Muscle of leg (tissue), 11 donors: Measurements from ENCODE around the gene HOXC11. TPM values are rescaled to one million over a fixed set of nuclear protein-coding genes. Genes with fewer than 3 reads are reported as not detected.

ENCODE experiments used
- DNase-seq: peaks from one replicate; pipeline ENCODE4 v3.0.0; 2013
- H3K27ac ChIP-seq: one replicate; pipeline ENCODE4 v1.5.1; 2013; ENCODE audit warnings: mild to moderate bottlenecking, low read length, control low read depth
- H3K27me3 ChIP-seq: one replicate; pipeline ENCODE4 v1.6.1; 2013; ENCODE audit warnings: low read length; ENCODE audit not compliant: control insufficient read depth, insufficient read depth
- H3K36me3 ChIP-seq: one replicate; pipeline ENCODE4 v1.6.1; 2013; ENCODE audit warnings: low read length; ENCODE audit not compliant: control insufficient read depth, insufficient read depth
- H3K4me1 ChIP-seq: one replicate; pipeline ENCODE4 v1.6.1; 2013; ENCODE audit warnings: low read length; ENCODE audit not compliant: control insufficient read depth, insufficient read depth
- H3K4me3 ChIP-seq: one replicate; pipeline ENCODE4 v1.5.1; 2013; ENCODE audit warnings: low read length, control low read depth
- H3K9me3 ChIP-seq: replicated peaks from 2 replicates; pipeline ENCODE4 v1.6.1; 2013; ENCODE audit warnings: low read depth, low read length; ENCODE audit not compliant: control insufficient read depth
- WGBS: methylation state at CpG from one replicate; pipeline ENCODE4 v1.1.5; 2013; ENCODE audit warnings: missing lambda C conversion rate; ENCODE audit not compliant: insufficient coverage; 5-methylcytosine and 5-hydroxymethylcytosine counted together
- polyA plus RNA-seq, 8 donors: library from polyadenylated mRNA; unstranded; fragments of 120-200 nt; gene quantifications; one replicate each; pipeline versions ENCODE4 v1.2.1 to v1.2.3, GENCODE V29; 2013; ENCODE audit warnings: inconsistent platforms in 1 of 8, low replicate concordance in 1 of 8; ENCODE audit not compliant: insufficient read length in 8 of 8, insufficient read depth in 1 of 8
- total RNA-seq: library from RNA; stranded (reverse); fragments of 120-200 nt; gene quantifications from one replicate; pipeline ENCODE4 v1.2.4, GENCODE V29; 2013

HOXC11 gene
- total and polyA plus RNA-seq, 9 donors: 2.9 to 9.3 (median 7.4) TPM

DNA sequence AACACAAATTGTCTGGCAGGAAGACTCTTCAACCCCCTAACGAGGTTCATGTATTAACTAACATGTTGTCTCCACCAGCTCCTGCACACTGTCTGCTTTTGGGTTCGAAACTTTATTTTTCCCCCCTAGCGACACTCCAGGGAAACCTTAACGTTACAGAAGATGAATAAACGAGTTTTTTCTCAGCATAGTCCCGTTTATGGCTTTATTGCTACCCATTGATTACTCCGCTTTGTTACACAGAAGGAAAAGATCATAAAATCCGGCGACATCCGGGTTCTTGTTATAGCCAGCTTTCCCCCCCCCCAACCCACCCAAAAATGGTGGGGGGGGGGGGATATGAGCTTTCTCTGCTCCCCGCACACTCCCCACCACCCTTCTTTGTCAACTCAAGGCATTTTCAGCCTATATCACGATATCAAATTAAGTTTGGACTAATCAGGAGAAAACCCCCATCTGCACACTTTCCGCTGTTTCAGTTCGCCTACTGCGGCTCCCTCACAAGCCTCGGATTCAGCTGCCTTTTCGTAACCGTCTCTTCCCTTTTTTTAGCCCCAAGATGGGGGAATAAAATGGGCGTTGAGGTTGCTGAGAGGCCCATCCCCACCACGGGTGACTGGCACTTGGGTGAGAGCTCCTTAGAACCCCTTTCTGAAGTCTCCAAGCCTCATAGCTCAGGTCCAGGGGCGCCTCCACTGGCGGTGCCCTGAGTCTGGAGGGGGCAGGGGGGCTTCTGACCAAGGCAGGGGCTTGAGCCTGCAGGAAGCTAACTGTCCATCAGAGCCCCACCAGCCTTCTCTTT, 53.9 kb downstream of the HOXC11 start:
- no peak for DNase-seq
- peaks cover 87% of the 10 kb centered on the region for H3K4me1 ChIP-seq
- H3K27ac ChIP-seq: peak overlapping the region; percentile 100
- H3K9me3 ChIP-seq: no peaks in the 10 kb centered on the region
- peaks cover 46% of the 10 kb centered on the region for H3K27me3 ChIP-seq
- H3K36me3 ChIP-seq: peaks cover 16% of the 10 kb centered on the region
- 34% methylated on average over 5 of the region's 22 CpGs for WGBS
- no peak overlapping the region for H3K4me3 ChIP-seq

Other genes with a start within 250 kb of the HOXC11 start
- gene CALCOCO1, start 245.7 kb upstream of the HOXC11 start, total RNA-seq: 96.6 TPM
- 10 to 100 TPM; 65.9 to 85.7 (median 77.3) TPM for gene CALCOCO1, start 245.7 kb upstream of the HOXC11 start, polyA plus RNA-seq
- not detected for gene CISTR, start 221.1 kb upstream of the HOXC11 start, total RNA-seq
- not detected for gene CISTR, start 221.1 kb upstream of the HOXC11 start, polyA plus RNA-seq
- 0.04 TPM for gene HOXC13, start 34.3 kb upstream of the HOXC11 start, total RNA-seq
- gene HOXC13, start 34.3 kb upstream of the HOXC11 start, polyA plus RNA-seq: under 1 TPM in 3 of 8 donors, not detected in 5; 0.05 to 0.45 (median 0.08) TPM
- not detected for gene HOXC12, start 18.2 kb upstream of the HOXC11 start, total RNA-seq
- gene HOXC12, start 18.2 kb upstream of the HOXC11 start, polyA plus RNA-seq: under 1 TPM in 7 of 8 donors, not detected in 1; 0.06 to 0.30 (median 0.08) TPM
- gene HOTAIR, start 1.8 kb downstream of the HOXC11 start, total RNA-seq: 1.8 TPM
- 10 to 100 TPM in 1 of 8 donors, 1 to 10 TPM in 7; 2.2 to 13.2 (median 4.1) TPM for gene HOTAIR, start 1.8 kb downstream of the HOXC11 start, polyA plus RNA-seq
- 7.6 TPM for gene HOXC10, start 12.0 kb downstream of the HOXC11 start, total RNA-seq
- gene HOXC10, start 12.0 kb downstream of the HOXC11 start, polyA plus RNA-seq: 10 to 100 TPM; 43.8 to 57.7 (median 49.5) TPM
- 12.6 TPM for gene HOXC9, start 27.0 kb downstream of the HOXC11 start, total RNA-seq
- gene HOXC9, start 27.0 kb downstream of the HOXC11 start, polyA plus RNA-seq: 10 to 100 TPM; 14.3 to 19.2 (median 16.1) TPM
- gene HOXC8, start 35.9 kb downstream of the HOXC11 start, total RNA-seq: 1.6 TPM
- gene HOXC8, start 35.9 kb downstream of the HOXC11 start, polyA plus RNA-seq: 1 to 10 TPM; 3.8 to 7.9 (median 5.6) TPM
- 4.1 TPM for gene HOXC6, start 55.3 kb downstream of the HOXC11 start, total RNA-seq
- gene HOXC6, start 55.3 kb downstream of the HOXC11 start, polyA plus RNA-seq: 10 to 100 TPM; 11.5 to 22.5 (median 16.0) TPM
- gene HOXC5, start 59.9 kb downstream of the HOXC11 start, total RNA-seq: 1.1 TPM
- 1 to 10 TPM in 4 of 8 donors, under 1 TPM in 4; 0.54 to 1.6 (median 1.0) TPM for gene HOXC5, start 59.9 kb downstream of the HOXC11 start, polyA plus RNA-seq
- 10.1 TPM for gene HOXC4, start 80.7 kb downstream of the HOXC11 start, total RNA-seq
- gene HOXC4, start 80.7 kb downstream of the HOXC11 start, polyA plus RNA-seq: 10 to 100 TPM; 16.2 to 29.6 (median 21.8) TPM
- 27.4 TPM for gene SMUG1, start 215.9 kb downstream of the HOXC11 start, total RNA-seq
- 10 to 100 TPM; 20.5 to 27.8 (median 23.2) TPM for gene SMUG1, start 215.9 kb downstream of the HOXC11 start, polyA plus RNA-seq